GM21381 (cell line): ENCODE data around the gene CDK2AP2.
A peak's percentile ranks its signal among the peaks of the same experiment; 100 is the strongest.
"Not testable (repeated sequence)": the region's sequence is repeated elsewhere in the genome, so short reads cannot be mapped to it uniquely, and the experiment has no call there.

ENCODE experiments used
- ATAC-seq: cut with Tn5 transposase; IDR thresholded peaks from one replicate; pipeline ENCODE4 v1.9.1; 2021; ENCODE audit warnings: mild to moderate bottlenecking, moderate library complexity; ENCODE audit not compliant: unreplicated experiment

Gene CDK2AP2

GRCh38 chr11:67491276-67492068 is 16.5 kb downstream of the CDK2AP2 start:
- no peak for ATAC-seq

DNA sequence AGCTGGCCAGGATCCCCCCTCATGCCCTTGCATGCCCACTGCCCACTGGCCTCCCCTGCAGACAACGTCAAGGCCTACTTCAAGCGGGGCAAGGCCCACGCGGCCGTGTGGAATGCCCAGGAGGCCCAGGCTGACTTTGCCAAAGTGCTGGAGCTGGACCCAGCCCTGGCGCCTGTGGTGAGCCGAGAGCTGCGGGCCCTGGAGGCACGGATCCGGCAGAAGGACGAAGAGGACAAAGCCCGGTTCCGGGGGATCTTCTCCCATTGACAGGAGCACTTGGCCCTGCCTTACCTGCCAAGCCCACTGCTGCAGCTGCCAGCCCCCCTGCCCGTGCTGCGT is 17.3 kb downstream of the CDK2AP2 start:
- no peak for ATAC-seq

DNA sequence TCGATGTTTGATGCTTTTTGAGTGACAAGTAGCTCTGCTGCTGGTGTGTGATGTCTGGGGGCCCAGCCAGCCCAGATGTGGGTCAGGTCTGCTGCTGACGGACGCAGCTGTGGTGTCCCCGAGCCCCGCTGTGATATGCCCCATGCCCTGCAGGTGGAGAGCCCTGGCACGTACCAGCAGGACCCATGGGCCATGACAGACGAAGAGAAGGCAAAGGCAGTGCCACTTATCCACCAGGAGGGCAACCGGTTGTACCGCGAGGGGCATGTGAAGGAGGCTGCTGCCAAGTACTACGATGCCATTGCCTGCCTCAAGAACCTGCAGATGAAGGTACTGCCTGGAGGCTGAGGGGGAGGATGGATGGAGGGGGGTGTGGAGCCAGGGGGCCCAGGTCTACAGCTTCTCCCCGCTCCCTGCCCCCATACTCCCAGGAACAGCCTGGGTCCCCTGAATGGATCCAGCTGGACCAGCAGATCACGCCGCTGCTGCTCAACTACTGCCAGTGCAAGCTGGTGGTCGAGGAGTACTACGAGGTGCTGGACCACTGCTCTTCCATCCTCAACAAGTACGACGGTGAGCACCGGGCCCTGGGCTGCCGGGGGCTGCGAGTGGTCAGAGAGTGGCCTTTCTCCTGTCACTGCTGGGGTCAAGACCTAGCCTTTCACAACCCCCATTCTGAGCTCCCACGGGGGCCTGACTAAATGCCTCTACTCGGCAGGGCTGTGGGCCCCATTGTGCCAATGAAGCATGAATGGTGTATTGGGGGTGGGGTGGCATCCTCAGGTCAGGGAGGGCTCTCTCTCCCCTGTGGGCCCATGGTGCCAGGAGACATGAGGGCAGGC is 17.9 kb downstream of the CDK2AP2 start:
- ATAC-seq = no peak

DNA sequence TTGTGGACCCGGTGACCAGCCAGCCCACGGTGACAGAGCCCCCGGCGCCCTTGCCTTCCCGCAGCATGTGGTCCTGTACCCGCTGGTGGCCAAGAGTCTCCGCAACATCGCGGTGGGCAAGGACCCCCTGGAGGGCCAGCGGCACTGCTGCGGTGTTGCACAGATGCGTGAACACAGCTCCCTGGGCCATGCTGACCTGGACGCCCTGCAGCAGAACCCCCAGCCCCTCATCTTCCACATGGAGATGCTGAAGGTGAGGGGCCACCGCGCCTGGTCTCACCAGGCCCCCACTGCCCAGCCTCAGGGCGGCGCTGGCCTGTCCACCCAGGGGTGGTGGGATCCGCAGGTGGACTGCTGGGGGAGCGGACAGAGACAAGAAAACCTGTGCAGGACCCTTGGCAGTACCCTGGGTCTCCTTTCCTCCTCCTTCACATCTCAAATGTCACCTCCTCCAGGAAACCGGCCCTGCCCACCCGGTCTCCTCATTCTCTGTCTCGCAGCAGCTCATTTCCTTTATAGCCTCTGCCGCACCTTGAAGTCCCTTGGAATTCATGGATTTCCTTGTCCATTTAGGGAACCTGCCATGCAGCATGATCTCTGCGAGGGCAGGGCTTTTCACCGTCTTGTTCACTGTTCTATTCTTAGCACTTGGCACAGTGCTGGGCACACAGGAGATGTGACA is 18.6 kb downstream of the CDK2AP2 start:
- ATAC-seq = no peak

DNA sequence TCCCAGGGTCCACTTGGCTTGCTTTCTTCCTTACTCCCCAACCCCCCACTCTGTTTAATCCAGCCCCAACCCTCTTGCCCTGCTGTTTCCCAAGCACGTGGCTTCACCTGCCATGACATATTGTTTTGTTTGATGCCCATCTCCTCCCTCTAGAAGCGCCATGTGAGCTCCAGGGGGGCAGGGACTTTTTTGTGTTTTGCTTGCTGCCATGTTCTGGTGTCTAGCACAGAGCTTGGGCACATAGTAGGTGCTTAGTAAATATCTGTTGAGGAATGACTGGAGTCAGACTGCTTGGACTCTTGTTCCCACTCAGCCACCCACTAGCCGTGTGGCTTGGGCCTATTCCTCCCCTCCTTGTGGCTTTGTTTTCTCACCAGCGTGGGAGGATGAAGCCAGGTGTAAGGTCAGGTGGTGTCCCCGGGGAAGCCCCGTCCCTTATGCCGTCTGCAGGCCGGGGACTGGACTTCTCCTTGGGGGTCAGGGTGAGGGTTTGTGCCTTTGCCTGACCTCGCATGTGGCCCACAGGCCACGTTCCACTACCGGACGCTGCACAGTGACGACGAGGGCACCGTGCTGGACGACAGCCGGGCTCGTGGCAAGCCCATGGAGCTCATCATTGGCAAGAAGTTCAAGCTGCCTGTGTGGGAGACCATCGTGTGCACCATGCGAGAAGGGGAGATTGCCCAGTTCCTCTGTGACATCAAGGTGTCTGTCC is 21.3 kb downstream of the CDK2AP2 start:
- peak; percentile 29 for ATAC-seq

DNA sequence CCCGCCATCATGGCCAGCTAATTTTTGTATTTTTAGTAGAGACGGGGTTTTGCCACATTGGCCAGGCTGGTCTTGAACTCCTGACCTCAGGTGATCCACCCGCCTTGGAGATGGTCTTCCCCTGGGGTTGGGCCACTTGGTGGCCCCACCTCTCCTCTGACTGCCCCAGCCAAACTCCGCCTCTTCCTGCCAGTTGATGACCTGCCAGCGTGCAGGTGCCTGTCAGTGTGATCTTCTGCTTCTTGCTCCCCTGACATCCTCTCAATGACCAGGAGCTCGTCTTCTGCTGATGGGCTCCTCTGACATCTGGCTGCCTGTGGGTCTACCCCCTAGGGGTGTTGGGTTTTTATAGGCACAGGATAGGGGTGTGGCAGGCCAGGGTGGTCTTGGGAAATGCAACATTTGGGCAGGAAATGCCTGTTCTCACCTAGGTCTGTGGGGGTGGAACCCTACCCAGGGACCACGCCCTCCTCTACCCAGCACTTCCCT is 22.0 kb downstream of the CDK2AP2 start:
- peak; percentile 24 for ATAC-seq

DNA sequence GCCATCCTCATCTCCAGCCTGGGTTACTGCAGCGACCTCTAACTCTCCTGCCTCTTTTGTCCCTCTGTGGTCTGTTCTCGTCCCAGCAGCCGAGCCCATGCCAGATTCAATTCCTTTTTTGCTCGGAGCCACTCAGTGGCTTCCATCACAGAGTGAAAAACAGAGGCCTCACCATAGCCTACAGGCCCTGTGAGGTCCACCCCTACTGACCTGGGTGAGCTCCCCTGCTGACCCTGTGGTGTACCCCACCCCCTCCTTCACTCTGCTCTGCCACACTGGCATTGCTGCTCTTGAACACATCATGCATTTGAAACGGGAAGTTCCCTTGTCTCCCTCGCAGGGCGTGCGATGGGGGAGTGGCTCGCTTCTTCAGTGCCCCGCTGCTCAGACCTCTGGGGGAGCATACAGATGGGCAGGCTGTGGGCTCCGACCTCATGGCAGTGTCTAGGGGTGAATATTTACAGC is 23.1 kb downstream of the CDK2AP2 start:
- no peak for ATAC-seq

DNA sequence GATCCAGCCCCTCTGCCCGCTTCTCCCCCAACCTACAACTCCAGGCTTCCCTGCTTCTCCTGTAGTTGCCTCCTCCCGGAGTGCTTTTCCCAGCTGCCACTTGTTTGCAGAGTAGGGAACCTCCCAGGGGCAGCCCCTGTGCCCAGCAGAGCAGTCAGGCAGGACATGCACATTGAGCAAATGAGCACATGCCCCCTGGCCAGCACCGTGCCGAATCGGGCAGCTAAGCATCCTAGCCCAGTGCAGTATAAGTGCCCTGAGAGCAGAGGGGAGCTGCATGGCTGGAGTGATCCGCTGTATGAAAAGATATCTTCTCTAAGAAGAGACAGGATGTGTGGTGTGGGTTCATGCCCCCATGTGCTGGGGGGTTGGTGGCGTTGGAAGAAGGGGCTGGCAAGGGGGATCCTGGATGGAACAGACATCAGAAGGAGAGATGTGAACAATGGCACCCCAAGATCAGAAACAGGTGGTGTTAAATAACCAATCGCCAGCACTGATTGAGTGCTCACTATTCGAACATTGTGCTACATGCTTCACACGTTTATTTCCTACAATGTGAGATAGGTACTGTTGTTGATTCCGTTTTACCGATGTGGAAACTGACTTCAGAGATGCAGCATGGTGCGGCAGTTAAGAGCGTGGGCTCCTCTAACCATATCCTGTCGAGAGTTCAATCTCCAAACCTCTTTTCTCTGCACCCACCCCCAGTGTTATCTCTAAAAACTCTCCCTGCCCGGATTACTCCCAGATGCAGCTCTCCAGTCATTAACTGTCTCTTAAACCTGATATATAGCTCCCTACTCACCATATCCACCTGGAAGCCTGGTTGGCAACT is 23.9 kb downstream of the CDK2AP2 start:
- no peak for ATAC-seq

DNA sequence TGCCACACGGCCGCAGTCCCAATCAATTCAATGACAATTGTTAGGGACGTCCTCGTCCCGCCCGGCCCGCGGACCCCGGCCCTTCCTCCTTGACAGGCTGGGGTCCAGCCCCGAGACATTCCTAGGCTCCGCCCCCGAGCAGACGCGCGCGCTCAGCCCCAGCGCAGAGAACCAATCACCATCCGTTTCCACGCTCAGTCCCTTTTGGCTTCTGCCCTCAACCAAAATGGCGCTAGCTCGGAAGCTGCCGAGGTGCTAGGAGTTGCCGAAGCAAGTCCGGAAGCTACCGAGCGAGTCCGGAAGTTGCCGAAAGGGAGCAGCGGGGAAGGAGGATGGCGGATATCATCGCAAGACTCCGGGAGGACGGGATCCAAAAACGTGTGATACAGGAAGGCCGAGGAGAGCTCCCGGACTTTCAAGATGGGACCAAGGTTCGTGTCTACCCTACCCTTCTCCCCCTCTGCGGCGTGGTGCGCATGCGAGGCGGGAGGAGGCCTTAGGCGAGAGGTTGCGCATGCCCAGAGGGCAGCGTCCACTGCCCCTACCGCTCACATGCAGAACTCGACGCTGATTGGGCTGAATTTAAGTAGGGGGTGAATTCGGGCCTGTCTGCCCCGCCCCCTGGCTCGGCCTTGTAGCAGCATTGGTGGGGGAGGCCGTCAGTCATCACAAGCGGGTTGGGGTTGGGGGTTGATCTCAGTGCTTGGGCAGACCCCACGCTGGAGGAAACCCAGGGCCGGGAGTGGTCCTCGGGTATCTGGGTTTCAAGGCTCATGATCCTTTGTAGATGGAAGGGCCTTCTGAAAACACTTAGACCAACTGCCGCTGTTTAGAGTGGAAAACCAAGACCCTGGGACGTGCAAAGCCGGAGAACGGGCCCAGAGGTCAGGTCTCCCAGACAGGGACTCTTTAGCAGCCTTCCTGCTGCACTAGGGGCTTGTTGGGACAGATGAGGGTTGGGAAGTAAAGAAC is 24.8 kb downstream of the CDK2AP2 start, which contains the start of gene AIP:
AIP (plus strand) TSS at position 200 of the 972 bp plus-strand sequence; CDS start at position 333, 133 bp downstream.
- ATAC-seq = peak; percentile 58

DNA sequence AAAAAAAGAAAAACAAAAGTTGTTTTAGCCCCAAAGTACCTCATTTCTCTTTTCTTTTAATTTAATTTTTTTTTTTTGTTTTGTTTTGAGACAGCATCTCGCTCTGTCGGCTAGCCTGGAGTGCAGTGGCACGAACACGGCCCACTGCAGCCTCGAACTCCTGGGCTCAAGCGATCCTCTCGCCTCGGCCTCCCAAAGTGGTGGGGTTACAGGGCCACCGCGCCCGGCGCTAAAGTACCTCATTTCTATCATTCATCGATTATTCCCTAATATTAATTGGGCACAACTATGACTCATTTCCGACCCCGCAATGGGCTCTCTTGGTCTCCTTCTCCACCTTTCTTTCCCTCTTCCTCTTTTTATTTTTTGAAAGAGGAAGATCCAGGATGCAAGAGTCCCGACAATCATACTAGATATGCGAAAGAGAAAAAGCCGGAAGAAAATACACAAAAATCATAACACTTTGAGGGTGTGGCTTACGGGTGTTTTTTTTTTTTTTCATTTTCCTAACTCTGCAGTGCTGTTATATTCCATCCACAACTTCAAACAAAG is 25.6 kb downstream of the CDK2AP2 start:
- ATAC-seq = no peak

GRCh38 chr11:67477344-67478050 is 30.5 kb downstream of the CDK2AP2 start:
- not testable (repeated sequence) for ATAC-seq

- not testable (repeated sequence) for ATAC-seq
Measured at GRCh38 chr11:67476692-67477091, 31.3 kb downstream of the CDK2AP2 start.

GRCh38 chr11:67472882-67473281 is 35.1 kb downstream of the CDK2AP2 start:
- ATAC-seq = no peak

DNA sequence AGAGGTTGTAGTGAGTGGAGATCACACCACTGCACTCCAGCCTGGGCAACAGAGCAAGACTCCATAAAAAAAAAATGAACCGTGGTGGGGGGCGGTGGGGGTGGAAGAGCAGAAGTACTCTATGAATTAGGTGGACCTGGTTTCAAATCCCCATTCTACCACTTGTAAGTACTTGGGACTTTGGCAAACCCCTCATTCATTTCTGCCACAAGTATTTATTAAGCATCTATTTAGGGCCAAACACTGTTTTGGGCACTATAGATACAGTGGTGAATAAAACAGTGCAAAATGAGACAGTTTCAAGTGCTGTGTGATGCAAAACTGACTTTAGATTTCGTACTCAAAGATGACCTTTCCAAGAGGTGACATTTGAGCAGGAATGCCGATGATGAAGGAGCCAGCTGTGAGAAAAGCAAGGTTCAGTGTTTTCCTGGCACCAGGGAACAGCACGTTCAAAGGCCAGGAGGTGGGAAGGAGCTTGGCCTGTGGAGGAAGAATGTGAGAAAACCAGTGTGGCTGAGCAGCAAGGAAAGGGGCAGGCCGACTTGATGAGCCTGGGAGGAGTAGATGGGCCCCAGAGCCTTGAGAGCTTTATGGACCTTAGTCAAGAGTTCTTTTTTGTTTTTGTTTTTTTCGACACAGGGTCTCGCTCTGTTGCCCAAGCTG is 37.5 kb downstream of the CDK2AP2 start:
- ATAC-seq = no peak

DNA sequence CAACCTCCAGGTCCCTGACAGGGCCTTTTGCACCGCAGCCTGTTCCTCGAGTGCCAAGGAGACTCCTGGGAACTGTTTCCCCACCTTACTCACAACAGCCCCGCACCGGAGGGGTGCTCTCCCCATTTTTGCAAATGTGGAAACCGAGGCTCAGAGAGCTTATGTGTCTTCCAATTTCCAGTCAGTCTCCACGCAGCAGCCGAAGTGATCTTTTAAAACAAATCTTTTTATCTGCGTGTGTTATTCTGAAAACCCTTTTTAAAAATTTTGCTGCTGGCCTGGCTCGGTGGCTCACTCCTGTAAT is 38.5 kb downstream of the CDK2AP2 start:
- ATAC-seq = no peak

- peak; percentile 48 for ATAC-seq
Measured at GRCh38 chr11:67468759-67469507, 39.0 kb downstream of the CDK2AP2 start, which contains the start of gene TMEM134. Gene TMEM134 (minus strand): TSS chr11:67469251. CDS start chr11:67469192, 59 bp downstream.

- no peak for ATAC-seq
Measured at GRCh38 chr11:67468456-67468758, 39.6 kb downstream of the CDK2AP2 start.
